Cardiac muscle cell (in vitro differentiated cells and primary cell): Measurements from ENCODE around the gene LAX1. TPM values are rescaled to one million over a fixed set of nuclear protein-coding genes. Genes with fewer than 3 reads are reported as not detected.

Experiments
- DNase-seq, 2 donors: peaks; one replicate each; pipeline versions ENCODE4 v3.0.0 to v3.0.0-alpha.2; 2010 to 2017; ENCODE audit warnings: low read depth in 1 of 2, low spot score in 1 of 2
- H3K27ac ChIP-seq: fragments of 200-600 bp; sonication (generic); 2 replicates; pipeline ENCODE4 v1.5.1; 2016
- H3K27me3 ChIP-seq: fragments of 200-600 bp; sonication (generic); 2 replicates; pipeline ENCODE4 v1.6.0; 2016; ENCODE audit warnings: control low read depth
- H3K36me3 ChIP-seq: fragments of 200-600 bp; sonication (generic); 2 replicates; pipeline ENCODE4 v1.5.1; 2016; ENCODE audit warnings: control low read depth
- H3K4me1 ChIP-seq: fragments of 200-600 bp; sonication (generic); 2 replicates; pipeline ENCODE4 v1.8.1; 2017; ENCODE audit warnings: low read depth, mild to moderate bottlenecking, mixed run types
- H3K4me3 ChIP-seq: fragments of 200-600 bp; sonication (generic); 2 replicates; pipeline ENCODE4 v1.5.1; 2016; ENCODE audit warnings: mild to moderate bottlenecking
- H3K9me3 ChIP-seq: fragments of 200-600 bp; sonication (generic); 2 replicates; pipeline ENCODE4 v1.5.1; 2017; ENCODE audit warnings: low read depth, mild to moderate bottlenecking, control low read depth
- CTCF ChIP-seq: IDR thresholded peaks from 2 replicates; pipeline ENCODE4 v1.5.1; 2012; ENCODE audit warnings: low read depth, mild to moderate bottlenecking, low read length
- polyA plus RNA-seq: library from polyadenylated mRNA; unstranded; fragments of >200 nt; fragmentation: Nextera tagmentation; extraction: Ambion mirVana; gene quantifications from 2 replicates; pipeline ENCODE4 v1.2.1, GENCODE V29; 2016
- total RNA-seq: library from RNA; depleted of rRNA; stranded (reverse); fragments of >200 nt; gene quantifications from 2 replicates; pipeline ENCODE4 v1.2.3, GENCODE V29; 2016

LAX1 gene
- total and polyA plus RNA-seq, 2 experiments from 2014 or later, result 0.10 TPM; not detected in 1

GRCh38 chr1:203733009-203733863 is 31.7 kb upstream of the LAX1 start:
- DNase-seq, result no peak
- Histone ChIP-seq H3K4me3 (no peak overlapping the region), H3K27ac (no peak overlapping the region), H3K9me3 (no peaks in the 10 kb centered on the region), H3K4me1 (no peaks in the 10 kb centered on the region), H3K27me3 (no peaks in the 10 kb centered on the region), H3K36me3 (peaks cover 6% of the 10 kb centered on the region)
- TF ChIP-seq CTCF, result no peak

GRCh38 chr1:203742436-203742835 is 22.5 kb upstream of the LAX1 start:
- Histone ChIP-seq H3K4me1 (no peaks in the 10 kb centered on the region), H3K27me3 (no peaks in the 10 kb centered on the region), H3K9me3 (no peaks in the 10 kb centered on the region), H3K27ac (no peak overlapping the region), H3K4me3 (no peak overlapping the region), H3K36me3 (no peaks in the 10 kb centered on the region)
- DNase-seq, result no peak
- TF ChIP-seq CTCF, result no peak

GRCh38 chr1:203743091-203743571 is 21.9 kb upstream of the LAX1 start:
- Histone ChIP-seq H3K4me3 (no peak overlapping the region), H3K27me3 (no peaks in the 10 kb centered on the region), H3K27ac (no peak overlapping the region)

GRCh38 chr1:203744075-203744972 is 20.7 kb upstream of the LAX1 start:
- Histone ChIP-seq H3K36me3 (no peaks in the 10 kb centered on the region), H3K27me3 (no peaks in the 10 kb centered on the region), H3K9me3 (no peaks in the 10 kb centered on the region), H3K4me1 (no peaks in the 10 kb centered on the region), H3K4me3 (no peak overlapping the region), H3K27ac (peak overlapping the region; percentile 4)
- peak in 1 of 2 donors; percentile 72 for DNase-seq
- no peak for TF ChIP-seq CTCF

More at GRCh38 chr1:203743091-203743571, 21.9 kb upstream of the LAX1 start:
- Histone ChIP-seq H3K9me3 (no peaks in the 10 kb centered on the region), H3K4me1 (no peaks in the 10 kb centered on the region), H3K36me3 (no peaks in the 10 kb centered on the region)
- no peak for TF ChIP-seq CTCF
- no peak for DNase-seq

GRCh38 chr1:203746281-203746680 is 18.7 kb upstream of the LAX1 start:
- H3K27ac ChIP-seq, result no peak overlapping the region
- H3K4me3 ChIP-seq, result no peak overlapping the region
- no peak for TF ChIP-seq CTCF
- H3K4me1 ChIP-seq, result no peaks in the 10 kb centered on the region
- no peaks in the 10 kb centered on the region for H3K36me3 ChIP-seq
- no peaks in the 10 kb centered on the region for H3K9me3 ChIP-seq
- no peak for DNase-seq
- no peaks in the 10 kb centered on the region for H3K27me3 ChIP-seq
